GM21825 (cell line): ENCODE results near the gene NUDT4.
A peak's percentile ranks its signal among the peaks of the same experiment; 100 is the strongest.
"Not testable (repeated sequence)": the region's sequence is repeated elsewhere in the genome, so short reads cannot be mapped to it uniquely, and the experiment has no call there.

Experiments used
- ATAC-seq: cut with Tn5 transposase; IDR thresholded peaks from one replicate; pipeline ENCODE4 v1.9.1; 2021; ENCODE audit warnings: mild to moderate bottlenecking, moderate library complexity; ENCODE audit not compliant: unreplicated experiment

NUDT4 gene

GRCh38 chr12:93399183-93399863 lies 21.6 kb downstream of the NUDT4 start:
- peak; percentile 84 for ATAC-seq

GRCh38 chr12:93402333-93403311 lies 24.9 kb downstream of the NUDT4 start:
- no peak for ATAC-seq

DNA sequence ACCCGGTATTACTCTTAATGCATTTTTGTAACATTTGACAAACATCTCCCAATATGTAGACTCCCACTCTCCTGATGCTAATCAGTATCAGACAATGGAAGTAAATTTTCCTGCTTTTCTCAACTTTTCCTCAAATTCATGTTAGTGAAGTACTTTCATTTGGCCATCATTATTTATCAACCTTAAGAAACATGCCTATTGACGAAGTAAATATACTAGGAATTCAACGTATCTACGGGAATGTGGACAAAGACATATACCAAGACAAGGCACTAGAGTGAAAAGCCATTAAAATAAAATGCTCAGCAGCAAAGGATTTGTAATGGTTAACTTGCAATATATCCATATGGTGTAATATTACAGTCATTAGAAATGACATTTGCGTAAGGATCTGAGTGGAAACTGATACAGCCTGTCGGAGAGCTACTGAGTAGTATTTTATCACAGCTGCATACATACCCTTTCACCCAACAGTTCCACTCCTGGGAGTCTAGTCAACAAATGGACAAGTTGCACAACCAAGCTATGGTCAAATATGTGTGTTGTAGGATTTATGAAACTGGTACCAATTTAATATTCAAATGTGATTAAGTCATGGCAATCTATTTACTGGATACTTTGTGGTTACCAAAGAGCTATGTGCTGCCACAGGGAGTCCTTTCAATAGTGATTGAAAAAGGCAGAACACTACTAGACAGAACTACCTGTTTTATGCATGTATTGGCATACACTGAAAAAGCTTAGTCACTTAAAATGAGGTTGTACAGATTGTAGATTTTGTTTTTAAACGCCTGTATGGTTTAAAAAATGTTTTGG lies 26.5 kb downstream of the NUDT4 start:
- ATAC-seq = no peak

DNA sequence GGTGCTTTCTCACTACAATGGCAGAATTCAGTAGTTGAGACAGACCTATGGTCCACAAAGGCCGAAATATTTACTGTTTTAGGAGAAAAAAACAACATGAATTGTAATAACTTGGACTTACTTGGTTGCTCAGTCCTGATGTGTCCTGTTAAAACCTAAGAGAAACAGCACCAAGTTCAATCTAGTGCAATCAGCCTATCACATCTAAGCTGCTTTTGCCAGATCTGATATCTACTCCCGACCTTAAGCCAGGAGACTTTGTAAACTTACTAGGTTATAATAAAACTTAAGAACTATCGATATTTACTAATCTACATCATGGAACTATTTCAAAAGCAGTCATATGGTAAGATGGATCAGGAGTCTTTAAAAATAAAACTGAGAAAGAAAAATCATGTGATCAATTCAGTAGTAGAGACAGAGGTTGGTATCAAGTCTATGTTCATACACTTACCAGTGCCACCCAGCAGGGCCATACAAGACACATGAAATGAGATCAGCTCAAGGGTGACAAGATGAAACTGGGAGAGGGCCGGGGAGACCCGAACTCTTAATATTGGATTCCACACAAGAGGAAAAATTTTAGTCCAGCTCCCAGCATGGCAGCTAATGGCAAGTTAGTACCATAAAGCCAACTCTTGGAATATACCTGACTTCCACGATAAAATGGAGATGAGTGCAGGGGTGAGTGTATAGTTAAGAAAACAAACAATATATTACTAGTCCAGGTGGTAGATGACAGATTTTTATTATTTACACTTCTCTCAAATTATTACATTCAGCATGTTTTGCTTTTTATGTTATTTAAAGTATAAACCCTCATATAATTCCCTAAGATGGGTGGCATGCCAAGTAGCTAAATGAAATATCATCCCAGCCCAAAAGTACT lies 27.5 kb downstream of the NUDT4 start:
- no peak for ATAC-seq

- no peak for ATAC-seq
Measured at GRCh38 chr12:93407054-93407962, 29.6 kb downstream of the NUDT4 start.

- ATAC-seq = no peak
Measured at GRCh38 chr12:93407963-93408283, 30.2 kb downstream of the NUDT4 start.

DNA sequence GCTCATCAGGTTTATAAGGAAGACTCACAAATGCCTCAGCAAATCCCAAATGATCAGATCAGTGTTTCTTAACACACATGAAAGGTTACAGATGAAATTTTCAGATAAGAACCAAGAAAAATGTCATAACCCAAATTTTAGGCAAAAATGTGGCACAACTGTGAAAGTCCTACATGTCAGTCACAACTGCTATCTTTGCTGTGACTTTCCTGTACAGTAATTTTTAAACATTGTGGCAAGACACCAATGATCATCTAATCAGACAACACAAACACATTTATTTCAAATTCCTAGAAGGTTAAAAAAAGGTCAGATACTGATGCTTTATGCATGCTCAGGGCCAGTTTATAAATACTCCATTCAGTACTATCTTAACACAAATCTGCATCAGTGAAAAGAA lies 31.1 kb downstream of the NUDT4 start:
- ATAC-seq = no peak

- ATAC-seq = not testable (repeated sequence)
Measured at GRCh38 chr12:93409343-93410187, 31.8 kb downstream of the NUDT4 start.

- not testable (repeated sequence) for ATAC-seq
Measured at GRCh38 chr12:93411060-93411459, 33.3 kb downstream of the NUDT4 start.

DNA sequence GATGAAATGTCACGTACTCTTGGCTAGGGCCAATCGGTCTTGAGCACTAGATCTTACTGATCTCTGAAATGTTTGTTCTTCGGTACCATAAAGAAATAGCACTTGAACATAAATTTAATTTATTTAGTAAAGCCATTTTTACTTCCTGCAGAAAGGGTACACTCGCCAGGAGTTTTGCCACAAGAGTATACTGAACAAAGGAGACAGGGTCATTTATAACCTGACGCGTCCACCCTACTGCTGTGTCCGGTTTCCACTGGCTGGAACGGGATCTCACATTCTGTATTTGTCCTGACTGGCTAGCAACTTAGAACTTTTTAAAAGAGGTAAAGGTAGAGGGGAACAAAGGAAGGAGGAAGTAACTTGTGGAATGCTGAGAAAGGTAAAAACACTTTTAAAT lies 34.7 kb downstream of the NUDT4 start:
- not testable (repeated sequence) for ATAC-seq

GRCh38 chr12:93413064-93413463 lies 35.3 kb downstream of the NUDT4 start:
- ATAC-seq = no peak

- ATAC-seq = no peak
Measured at GRCh38 chr12:93415723-93416464, 38.2 kb downstream of the NUDT4 start.

DNA sequence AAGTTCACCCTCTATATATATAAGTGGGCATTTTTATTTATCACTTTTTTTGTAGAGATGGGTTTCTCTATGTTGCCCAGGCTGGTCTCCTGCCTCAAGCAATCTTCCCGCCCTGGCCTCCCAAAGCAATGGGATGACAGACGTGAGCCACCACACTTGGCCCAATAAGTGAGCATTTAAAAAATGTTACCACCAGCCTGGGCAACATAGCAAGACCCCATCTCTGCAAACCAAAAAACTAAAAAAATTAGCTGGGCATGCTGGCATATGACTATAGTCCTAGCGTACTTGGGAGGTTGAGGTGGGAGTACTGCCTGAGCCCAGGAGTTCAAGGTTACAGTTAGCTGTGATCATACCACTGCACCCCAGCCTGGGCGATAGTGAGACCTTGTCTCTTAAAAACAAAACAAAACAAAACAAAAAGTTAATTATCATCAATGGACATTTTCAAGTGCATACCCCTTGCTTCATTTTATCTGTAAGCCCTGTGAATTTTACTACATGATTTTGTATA lies 40.3 kb downstream of the NUDT4 start:
- ATAC-seq = no peak

- ATAC-seq = no peak
Measured at GRCh38 chr12:93419388-93420034, 41.8 kb downstream of the NUDT4 start.

- no peak for ATAC-seq
Measured at GRCh38 chr12:93422050-93422449, 44.3 kb downstream of the NUDT4 start.

- ATAC-seq = no peak
Measured at GRCh38 chr12:93425736-93426411, 48.1 kb downstream of the NUDT4 start.
